Fibroblast of lung (primary cell): ENCODE data around the gene CCDC192. TPM values are rescaled to one million over a fixed set of nuclear protein-coding genes. Genes with fewer than 3 reads are reported as not detected.

ENCODE experiments used
- DNase-seq, 2 donors: peaks; one replicate each; pipeline versions ENCODE4 v3.0.0 to v3.0.0-alpha.2; 2010; ENCODE audit warnings: low read depth in 2 of 2
- H2AFZ ChIP-seq: 2 replicates; pipeline ENCODE4 v1.5.1; 2012; ENCODE audit warnings: low read length, control low read depth, inconsistent platforms
- H3K27ac ChIP-seq: 2 replicates; pipeline ENCODE4 v1.5.1; 2011; ENCODE audit warnings: low read length, control low read depth; ENCODE audit not compliant: insufficient read depth
- H3K27me3 ChIP-seq: 2 replicates; pipeline ENCODE4 v1.5.1; 2011; ENCODE audit warnings: mild to moderate bottlenecking, low read length; ENCODE audit not compliant: control insufficient read depth, insufficient read depth
- H3K36me3 ChIP-seq: 2 replicates; pipeline ENCODE4 v1.5.1; 2011; ENCODE audit warnings: low read length; ENCODE audit not compliant: control insufficient read depth, insufficient read depth
- H3K4me1 ChIP-seq: 2 replicates; pipeline ENCODE4 v1.5.1; 2011; ENCODE audit warnings: low read length; ENCODE audit not compliant: control insufficient read depth, insufficient read depth; ENCODE audit errors: extremely low read depth
- H3K4me2 ChIP-seq: 2 replicates; pipeline ENCODE4 v1.5.1; 2011; ENCODE audit warnings: low read length, control low read depth; ENCODE audit not compliant: insufficient read depth; ENCODE audit errors: extremely low read depth
- H3K4me3 ChIP-seq, 4 experiments: fragments of 200-600 bp in 1 of 4; sonication (generic) in 1 of 4; replicated peaks in 1 of 4; 2 replicates each; pipeline ENCODE4 v1.5.1; 2011 to 2016; ENCODE audit warnings: low read length in 4 of 4, low read depth in 3 of 4, mild to moderate bottlenecking in 3 of 4, control low read depth in 2 of 4, inconsistent platforms in 1 of 4, mixed read lengths in 1 of 4; ENCODE audit not compliant: insufficient read depth in 1 of 4; ENCODE audit errors: control extremely low read depth in 1 of 4
- H3K79me2 ChIP-seq: 2 replicates; pipeline ENCODE4 v1.5.1; 2012; ENCODE audit warnings: mild to moderate bottlenecking, low read length, inconsistent platforms; ENCODE audit not compliant: control insufficient read depth, insufficient read depth
- H3K9ac ChIP-seq: 2 replicates; pipeline ENCODE4 v1.5.1; 2011; ENCODE audit warnings: mild to moderate bottlenecking, low read length, control low read depth; ENCODE audit not compliant: insufficient read depth
- H3K9me3 ChIP-seq: 2 replicates; pipeline ENCODE4 v1.5.1; 2012; ENCODE audit warnings: low read depth, low read length; ENCODE audit not compliant: control insufficient read depth, insufficient read depth
- H4K20me1 ChIP-seq: 2 replicates; pipeline ENCODE4 v1.5.1; 2011; ENCODE audit warnings: low read length; ENCODE audit not compliant: control insufficient read depth, insufficient read depth; ENCODE audit errors: extremely low read depth
- CTCF ChIP-seq, 2 donors: IDR thresholded peaks in 1 of 2; conservative IDR thresholded peaks in 1 of 2; 1 replicate in 1 of 2; 2 replicates in 1 of 2; pipeline ENCODE4 v1.5.1; 2011 to 2012; ENCODE audit warnings: low read length in 2 of 2, control low read depth in 1 of 2, inconsistent platforms in 1 of 2, low read depth in 1 of 2, mild to moderate bottlenecking in 1 of 2
- EZH2 ChIP-seq: IDR thresholded peaks from 2 replicates; pipeline ENCODE4 v1.5.1; 2012; ENCODE audit warnings: low read length, control low read depth, mild to moderate bottlenecking; ENCODE audit errors: missing control alignments
- polyA plus RNA-seq, 2 donors: library from polyadenylated mRNA; depleted of rRNA in 1 of 2; stranded (reverse) in 1 of 2; unstranded in 1 of 2; fragments of >200 nt; gene quantifications; 2 replicates each; pipeline ENCODE4 v1.2.1, GENCODE V29; 2011 to 2012; ENCODE audit warnings: missing spikeins in 1 of 2
- total RNA-seq: library from RNA; depleted of rRNA; stranded (reverse); fragments of >200 nt; gene quantifications from 2 replicates; pipeline ENCODE4 v1.2.1, GENCODE V29; 2014

The CCDC192 gene
- total and polyA plus RNA-seq, 2 donors (not counting 1 experiment from before 2014, with no cell fraction given), result not detected

- TF ChIP-seq EZH2, result no peak
- TF ChIP-seq CTCF (conservative IDR thresholded peaks at IDR 0.05 in 1 of 2, IDR thresholded peaks at IDR 0.05 in 1 of 2; ENCODE audit: low read depth in 1 of 2, low read length in 2 of 2), result no peak
- peak; percentile 27 to 87 for DNase-seq
- Histone ChIP-seq H3K4me2 (no peak overlapping the region), H3K36me3 (no peaks in the 10 kb centered on the region), H3K9ac (no peak overlapping the region), H4K20me1 (no peaks in the 10 kb centered on the region), H3K9me3 (no peaks in the 10 kb centered on the region), H3K4me1 (no peaks in the 10 kb centered on the region), H3K27ac (no peak overlapping the region), H3K4me3 (no peak overlapping the region), H3K27me3 (no peaks in the 10 kb centered on the region), H3K79me2 (no peaks in the 10 kb centered on the region), H2AFZ (no peak overlapping the region)
Measured at GRCh38 chr5:127820910-127821553, 117.8 kb downstream of the CCDC192 start.

GRCh38 chr5:127821896-127822295, 118.7 kb downstream of the CCDC192 start:
- no peak for DNase-seq
- Histone ChIP-seq H2AFZ (no peak overlapping the region), H3K9me3 (no peaks in the 10 kb centered on the region), H3K79me2 (no peaks in the 10 kb centered on the region), H3K4me2 (no peak overlapping the region), H3K4me3 (no peak overlapping the region), H3K4me1 (no peaks in the 10 kb centered on the region), H3K9ac (no peak overlapping the region), H4K20me1 (no peaks in the 10 kb centered on the region), H3K27me3 (no peaks in the 10 kb centered on the region), H3K27ac (no peak overlapping the region), H3K36me3 (no peaks in the 10 kb centered on the region)
- TF ChIP-seq CTCF (conservative IDR thresholded peaks at IDR 0.05 in 1 of 2, IDR thresholded peaks at IDR 0.05 in 1 of 2; ENCODE audit: low read depth in 1 of 2, low read length in 2 of 2), result no peak
- no peak for TF ChIP-seq EZH2

GRCh38 chr5:127824126-127824525, 120.9 kb downstream of the CCDC192 start:
- Histone ChIP-seq H3K36me3 (no peaks in the 10 kb centered on the region), H4K20me1 (no peaks in the 10 kb centered on the region), H2AFZ (no peak overlapping the region), H3K27me3 (no peaks in the 10 kb centered on the region), H3K4me3 (no peak overlapping the region), H3K9me3 (no peaks in the 10 kb centered on the region), H3K4me1 (no peaks in the 10 kb centered on the region), H3K4me2 (no peak overlapping the region), H3K27ac (no peak overlapping the region), H3K9ac (no peak overlapping the region), H3K79me2 (no peaks in the 10 kb centered on the region)
- DNase-seq, result no peak
- TF ChIP-seq EZH2, result no peak
- no peak for TF ChIP-seq CTCF (conservative IDR thresholded peaks at IDR 0.05 in 1 of 2, IDR thresholded peaks at IDR 0.05 in 1 of 2; ENCODE audit: low read depth in 1 of 2, low read length in 2 of 2)
